GM21717 (cell line): ENCODE measurements around the gene XPNPEP1.

Source experiments
- ATAC-seq: cut with Tn5 transposase; IDR thresholded peaks from one replicate; pipeline ENCODE4 v1.9.1; 2021; ENCODE audit warnings: mild to moderate bottlenecking, moderate library complexity; ENCODE audit not compliant: unreplicated experiment

Gene XPNPEP1

GRCh38 chr10:109895848-109896247, 27.5 kb downstream of the XPNPEP1 start:
- no peak for ATAC-seq

GRCh38 chr10:109895095-109895818, 28.1 kb downstream of the XPNPEP1 start:
- no peak for ATAC-seq

- ATAC-seq = no peak
Observed at GRCh38 chr10:109894516-109894915, 28.8 kb downstream of the XPNPEP1 start.

- no peak for ATAC-seq
Observed at GRCh38 chr10:109893386-109893785, 29.9 kb downstream of the XPNPEP1 start.

GRCh38 chr10:109892931-109893330, 30.4 kb downstream of the XPNPEP1 start:
- no peak for ATAC-seq

- no peak for ATAC-seq
Observed at GRCh38 chr10:109892117-109892516, 31.2 kb downstream of the XPNPEP1 start.

- no peak for ATAC-seq
Observed at GRCh38 chr10:109891105-109891504, 32.2 kb downstream of the XPNPEP1 start.

- ATAC-seq = no peak
Observed at GRCh38 chr10:109889867-109890266, 33.4 kb downstream of the XPNPEP1 start.

- ATAC-seq = no peak
Observed at GRCh38 chr10:109887776-109888175, 35.5 kb downstream of the XPNPEP1 start.

- no peak for ATAC-seq
Observed at GRCh38 chr10:109887243-109887642, 36.1 kb downstream of the XPNPEP1 start.

GRCh38 chr10:109886781-109887140, 36.5 kb downstream of the XPNPEP1 start:
- ATAC-seq = no peak

- no peak for ATAC-seq
Observed at GRCh38 chr10:109886037-109886780, 37.1 kb downstream of the XPNPEP1 start.

- peak; percentile 75 for ATAC-seq
Observed at GRCh38 chr10:109883859-109884771, 39.2 kb downstream of the XPNPEP1 start.

- ATAC-seq = no peak
Observed at GRCh38 chr10:109882251-109883057, 40.9 kb downstream of the XPNPEP1 start.

- ATAC-seq = no peak
Observed at GRCh38 chr10:109881769-109882057, 41.6 kb downstream of the XPNPEP1 start.

- ATAC-seq = peak; percentile 69
Observed at GRCh38 chr10:109880886-109881768, 42.2 kb downstream of the XPNPEP1 start.

- ATAC-seq = no peak
Observed at GRCh38 chr10:109877546-109877945, 45.8 kb downstream of the XPNPEP1 start.

GRCh38 chr10:109875828-109876821, 47.2 kb downstream of the XPNPEP1 start:
- no peak for ATAC-seq

GRCh38 chr10:109875151-109875568, 48.2 kb downstream of the XPNPEP1 start:
- ATAC-seq = no peak
